HG03097 (cell line): Measurements from ENCODE around the gene HMGN5.

Experiments
- ATAC-seq: cut with Tn5 transposase; IDR thresholded peaks from one replicate; pipeline ENCODE4 v1.9.1; 2021; ENCODE audit not compliant: unreplicated experiment, low FRiP score

The HMGN5 gene, protein sequence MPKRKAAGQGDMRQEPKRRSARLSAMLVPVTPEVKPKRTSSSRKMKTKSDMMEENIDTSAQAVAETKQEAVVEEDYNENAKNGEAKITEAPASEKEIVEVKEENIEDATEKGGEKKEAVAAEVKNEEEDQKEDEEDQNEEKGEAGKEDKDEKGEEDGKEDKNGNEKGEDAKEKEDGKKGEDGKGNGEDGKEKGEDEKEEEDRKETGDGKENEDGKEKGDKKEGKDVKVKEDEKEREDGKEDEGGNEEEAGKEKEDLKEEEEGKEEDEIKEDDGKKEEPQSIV

GRCh38 chrX:81201671-81202455 is at the start of gene HMGN5, which contains the start of gene SH3BGRL:
TSS of gene HMGN5 (minus strand) at chrX:81201913. CDS start at chrX:81121549, 80,364 bp downstream.
TSS of gene SH3BGRL (plus strand) at chrX:81202102. CDS start at chrX:81202201, 99 bp downstream.
- ATAC-seq: peak; percentile 98

- no peak for ATAC-seq
These were observed 40.0 kb upstream of the HMGN5 start for GRCh38 chrX:81241753-81242152.

GRCh38 chrX:81240701-81241331 is 39.1 kb upstream of the HMGN5 start:
- ATAC-seq: no peak

DNA sequence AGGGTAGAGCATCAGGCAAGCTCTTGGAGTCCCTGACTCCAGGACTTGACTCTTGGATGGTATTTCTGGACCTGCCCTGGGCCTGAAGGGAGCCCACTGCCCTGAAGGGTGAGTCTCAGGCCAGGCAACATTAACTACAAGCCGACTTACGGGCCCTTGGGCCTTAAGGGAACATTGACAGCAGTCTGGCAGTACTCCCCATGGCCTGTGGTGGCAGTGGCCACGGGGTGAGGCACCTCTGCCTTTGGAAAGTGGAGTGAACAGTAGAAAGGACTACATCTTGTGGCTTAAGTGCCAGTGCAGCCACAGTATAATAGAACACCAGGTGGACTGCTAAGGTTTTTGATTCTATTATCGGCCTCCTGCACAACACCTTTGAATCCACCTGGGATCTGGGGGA is 36.5 kb upstream of the HMGN5 start:
- no peak for ATAC-seq

GRCh38 chrX:81237516-81237915 is 35.8 kb upstream of the HMGN5 start:
- no peak for ATAC-seq

DNA sequence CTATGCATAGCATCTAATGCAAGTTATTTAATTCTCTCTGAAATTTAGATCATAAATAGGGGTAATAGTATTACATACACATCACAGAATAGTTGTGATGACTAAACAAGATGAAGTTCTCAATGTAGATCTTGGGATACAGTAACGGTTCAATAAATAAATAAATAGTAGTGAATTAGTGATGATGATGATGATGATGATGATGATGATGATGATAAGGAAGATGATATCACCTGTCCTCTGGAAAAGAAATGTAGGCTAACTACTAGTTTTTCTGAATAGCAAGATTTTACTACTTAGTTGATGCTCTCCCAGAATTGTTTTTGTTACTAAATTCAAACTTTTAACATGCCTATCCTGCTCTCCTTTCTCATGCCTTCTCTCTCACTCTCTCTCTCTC is 30.5 kb upstream of the HMGN5 start:
- no peak for ATAC-seq

DNA sequence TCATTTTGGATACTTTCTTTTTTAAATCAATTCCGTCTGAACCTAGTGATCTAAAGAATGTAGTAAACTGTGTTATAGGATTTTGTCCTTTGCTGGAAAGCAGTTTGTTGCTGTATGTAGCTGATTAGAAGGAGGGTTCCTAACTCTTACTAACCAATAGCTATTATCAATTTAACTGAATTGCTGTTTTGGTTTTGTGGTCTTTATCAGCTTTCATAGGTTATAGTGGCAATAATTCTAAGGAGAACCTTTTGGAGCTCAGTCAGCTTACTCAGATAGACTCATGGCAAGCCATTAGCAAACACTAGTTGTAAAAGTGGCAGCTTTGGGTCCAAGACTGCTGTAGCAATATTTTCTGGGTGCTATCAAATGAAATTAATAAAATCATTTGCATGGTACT is 29.8 kb upstream of the HMGN5 start:
- ATAC-seq: no peak

DNA sequence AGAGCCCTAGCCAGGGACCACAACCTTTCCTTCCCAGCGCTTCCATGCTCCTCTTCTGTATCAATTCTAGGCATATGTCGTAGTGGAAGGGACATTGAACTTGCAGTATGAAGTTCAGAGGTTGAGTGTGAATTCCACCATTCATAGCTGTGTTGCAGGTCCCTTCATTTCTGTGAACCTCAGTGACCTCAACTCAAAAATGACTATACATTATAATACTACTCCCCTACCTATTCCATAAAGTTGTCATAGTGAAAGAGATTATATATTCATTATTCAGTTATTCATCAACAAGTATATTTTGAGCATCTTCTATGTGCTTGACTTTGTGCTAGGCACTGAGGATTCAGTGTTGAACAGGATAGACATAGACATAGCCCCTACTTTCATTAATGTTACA is 28.2 kb upstream of the HMGN5 start:
- ATAC-seq: no peak

GRCh38 chrX:81229229-81229628 is 27.5 kb upstream of the HMGN5 start:
- ATAC-seq: no peak

DNA sequence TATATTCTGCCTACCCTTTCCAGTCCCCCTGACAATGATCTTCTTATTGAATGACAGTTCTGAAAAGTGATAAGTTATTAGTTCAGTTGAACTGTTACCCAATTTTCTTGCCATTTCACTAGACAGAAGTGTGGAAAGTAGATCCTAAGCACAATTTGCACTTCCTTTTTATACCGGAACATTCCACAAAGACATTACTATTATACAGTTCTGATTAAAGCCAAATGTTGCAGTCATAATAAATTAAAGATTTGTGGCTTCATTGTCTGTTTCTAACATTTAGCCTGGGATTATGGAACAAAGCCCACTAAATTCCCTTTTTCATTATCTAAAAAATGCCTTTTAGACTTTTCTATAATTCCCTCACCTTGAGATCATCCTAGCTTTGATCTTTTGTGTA is 14.0 kb upstream of the HMGN5 start:
- no peak for ATAC-seq

- ATAC-seq: no peak
These were observed 7.2 kb upstream of the HMGN5 start for GRCh38 chrX:81208916-81209315.

DNA sequence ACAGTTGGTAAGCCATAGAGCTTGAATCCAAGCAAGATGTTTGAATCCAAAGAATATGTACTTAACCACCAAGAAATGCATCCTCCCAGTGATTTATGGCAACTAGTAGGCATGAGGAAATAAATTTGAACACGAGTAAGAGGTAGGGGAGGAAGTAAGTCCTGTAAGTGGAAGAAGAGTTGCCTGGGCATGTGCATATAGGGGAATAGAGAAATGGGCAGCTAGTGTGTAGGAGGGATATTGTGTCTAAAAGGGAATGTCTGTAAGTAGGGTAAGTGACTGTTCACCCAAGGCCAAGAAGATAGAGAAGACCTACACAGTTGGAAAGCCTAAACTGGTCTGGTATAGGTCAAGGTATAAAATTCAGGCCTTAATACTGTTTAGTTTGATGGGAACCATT is 4.8 kb upstream of the HMGN5 start:
- ATAC-seq: no peak

DNA sequence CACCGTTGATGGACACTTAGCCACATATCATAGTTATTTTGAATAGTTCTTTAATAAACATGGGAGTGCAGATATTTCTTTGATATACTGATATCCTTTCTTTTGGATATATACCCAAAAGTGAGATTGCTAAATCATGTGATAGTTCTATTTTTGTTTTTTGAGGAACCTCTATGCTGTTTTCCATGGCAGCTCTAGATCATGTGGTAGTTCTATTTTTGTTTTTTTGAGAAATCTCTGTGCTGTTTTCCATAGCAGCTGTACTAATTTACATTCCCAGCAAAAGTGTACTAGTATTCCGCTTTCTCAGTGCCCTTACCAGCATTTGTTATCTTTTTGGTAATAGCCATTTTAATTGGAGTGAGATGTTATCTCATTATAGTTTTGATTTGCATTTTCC is 3.8 kb upstream of the HMGN5 start:
- ATAC-seq: no peak

GRCh38 chrX:81202943-81203342 is 1.2 kb upstream of the HMGN5 start:
- no peak for ATAC-seq

GRCh38 chrX:81202456-81202819 is 725 bp upstream of the HMGN5 start:
- ATAC-seq: no peak

DNA sequence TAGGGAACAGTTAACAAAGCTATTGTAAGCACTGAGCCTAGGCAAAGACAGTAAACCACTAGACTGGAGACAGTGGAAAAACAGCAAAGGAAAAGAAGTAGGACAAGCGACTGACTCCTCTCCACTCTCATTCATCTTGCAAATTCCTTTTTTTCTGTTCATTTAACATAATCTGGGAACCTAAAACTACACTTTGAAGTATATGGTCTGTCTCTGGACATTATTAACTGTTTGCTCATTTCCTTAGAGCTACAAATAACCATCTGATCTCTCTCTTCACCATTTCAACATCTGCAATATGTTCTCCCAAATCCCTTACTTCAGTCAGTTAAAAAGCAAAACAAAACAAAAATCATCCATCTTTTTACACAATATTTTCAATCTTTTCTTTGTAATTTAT is 642 bp downstream of the HMGN5 start:
- no peak for ATAC-seq

- peak; percentile 96 for ATAC-seq
These were observed 6.0 kb downstream of the HMGN5 start for GRCh38 chrX:81195712-81196111.

DNA sequence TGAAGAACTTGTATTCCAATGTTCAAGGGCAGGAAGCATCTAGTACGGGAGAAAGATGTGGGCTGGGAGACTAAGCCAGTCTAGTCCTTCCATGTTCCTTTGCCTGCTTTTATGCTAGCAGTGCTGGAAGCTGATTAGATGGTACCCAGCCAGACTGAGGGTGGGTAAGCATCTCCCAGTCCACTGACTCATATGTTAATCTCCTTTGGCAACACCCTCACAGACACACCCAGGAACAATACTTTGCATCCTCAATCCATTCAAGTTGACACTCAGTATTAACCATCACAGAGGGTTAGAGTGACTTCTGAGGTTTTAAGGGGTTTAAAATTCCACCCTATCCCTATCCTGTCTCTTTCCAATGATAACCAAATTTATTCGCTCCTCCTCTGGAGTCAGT is 6.5 kb downstream of the HMGN5 start:
- no peak for ATAC-seq

DNA sequence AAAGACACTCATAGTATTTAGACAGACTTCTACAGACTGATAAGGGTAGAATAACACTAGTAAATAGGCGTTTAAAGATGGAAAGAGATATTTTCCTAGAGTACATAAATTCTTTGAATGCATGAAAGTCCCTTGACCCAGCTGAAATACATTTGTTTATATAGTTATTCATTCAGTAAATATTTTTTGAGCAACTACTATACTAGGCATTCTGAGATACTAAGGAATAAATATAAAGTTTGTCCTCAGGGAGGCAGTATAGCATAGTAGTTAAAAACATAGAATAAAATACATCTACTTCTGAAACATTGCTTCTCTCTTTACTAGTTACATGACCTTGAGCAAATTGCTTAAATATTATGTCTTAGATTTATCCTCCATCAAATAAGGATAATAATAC is 27.4 kb downstream of the HMGN5 start:
- no peak for ATAC-seq

GRCh38 chrX:81168391-81168790 is 33.3 kb downstream of the HMGN5 start:
- ATAC-seq: no peak

DNA sequence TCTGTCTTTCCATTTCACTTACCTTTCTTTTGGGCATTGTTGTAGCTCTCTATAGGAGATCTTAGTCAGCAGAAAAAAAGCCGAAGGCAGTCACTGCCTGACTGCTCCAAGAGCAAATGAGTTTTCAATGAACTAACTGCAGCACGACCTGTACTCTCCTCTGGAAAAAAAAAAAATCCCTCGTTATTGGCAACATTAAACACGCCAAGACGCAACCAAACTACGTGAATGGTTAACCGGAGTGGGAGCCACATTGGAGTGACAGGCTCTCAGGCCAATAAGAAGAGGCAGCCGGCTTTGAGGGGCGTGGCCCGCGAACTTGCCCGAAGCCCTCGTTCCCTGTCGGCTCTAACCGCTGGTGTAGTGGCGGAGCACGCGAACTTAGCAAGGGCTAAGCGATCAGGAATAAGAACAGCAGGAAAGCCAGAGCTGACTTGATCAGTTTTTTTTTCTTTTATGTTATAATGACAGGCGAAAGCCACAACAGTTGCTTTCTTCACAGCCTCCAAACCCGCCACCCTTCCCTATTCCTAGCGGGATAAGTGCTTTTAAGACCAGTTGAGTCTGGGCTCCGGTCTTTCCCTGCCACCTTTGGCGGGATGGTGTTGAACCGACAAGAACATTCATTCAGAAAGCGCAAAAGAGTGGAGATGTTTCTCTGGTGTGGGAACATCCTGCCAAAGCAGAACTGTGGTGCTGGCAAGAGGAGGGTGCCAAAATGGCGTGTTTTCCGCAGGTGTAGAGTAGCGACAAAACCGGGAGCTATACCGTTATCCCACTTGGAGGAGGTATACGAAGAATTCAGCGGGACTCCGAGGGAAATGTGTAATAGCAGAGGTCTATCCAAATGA is 80.0 kb downstream of the HMGN5 start:
- peak; percentile 96 for ATAC-seq
